ENCODE measurements around the gene MTARC2.

MTARC2 gene

GRCh38 chr1:220825819-220826551 is 77.9 kb downstream of the MTARC2 start:
- DNase-seq (ENCODE audit: low read depth in 1 of 2, low spot score in 1 of 2): no peak

DNA sequence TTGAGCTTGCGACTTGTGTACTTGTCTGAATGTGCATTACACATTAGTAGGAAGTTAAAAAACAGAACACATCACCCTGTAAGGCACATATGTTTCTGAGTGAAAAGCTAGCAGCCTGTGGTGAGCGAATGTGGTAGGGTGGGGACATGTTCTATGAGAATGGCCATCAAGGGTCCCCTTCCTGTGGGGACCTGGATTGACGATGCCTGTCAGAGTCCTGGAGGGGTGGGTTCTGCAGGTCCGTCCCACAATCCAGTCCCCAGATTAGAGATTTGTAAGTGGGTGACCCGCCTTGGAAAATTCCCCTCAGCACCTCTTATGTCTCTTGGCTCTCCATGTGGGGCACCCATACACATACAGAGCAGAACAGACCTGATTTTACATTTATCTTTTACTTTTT is 78.6 kb downstream of the MTARC2 start:
- no peak for DNase-seq (ENCODE audit: low read depth in 1 of 2, low spot score in 1 of 2)

DNA sequence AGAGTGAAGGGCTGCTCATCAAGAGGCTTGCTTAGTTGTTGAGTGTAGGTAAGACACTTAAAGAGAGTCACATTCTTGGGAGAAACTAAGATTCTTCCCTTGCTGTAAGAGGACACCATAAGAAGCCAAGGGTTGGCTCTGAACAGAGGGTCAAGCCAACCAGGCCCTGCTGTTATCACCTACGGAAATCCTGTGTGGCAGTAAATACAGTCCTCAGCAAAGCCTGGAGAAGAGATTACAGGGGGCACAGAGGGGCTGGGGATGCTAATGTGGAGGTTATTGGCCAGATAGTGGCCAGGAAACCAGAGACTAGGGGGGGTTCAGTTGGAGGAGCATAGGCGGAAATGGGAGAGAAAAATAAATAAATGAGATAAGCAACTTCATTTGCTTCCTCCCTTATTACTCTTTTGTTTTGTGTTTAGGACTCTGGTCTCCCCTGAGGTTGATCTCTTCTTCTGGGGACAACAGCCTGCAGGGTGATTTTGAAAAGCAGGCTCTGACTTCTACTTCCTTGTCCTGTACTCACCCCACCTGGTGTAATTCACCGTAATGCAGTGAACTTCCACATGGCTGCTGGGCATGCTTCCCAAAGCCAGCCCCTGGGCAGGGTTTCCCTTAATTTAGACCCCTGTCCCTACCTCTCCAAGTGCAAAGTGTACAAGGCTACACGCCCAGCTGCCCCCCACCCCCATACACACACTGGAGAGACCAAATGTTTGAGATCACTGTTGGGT is 79.5 kb downstream of the MTARC2 start:
- DNase-seq (ENCODE audit: low read depth in 1 of 2, low spot score in 1 of 2): no peak

DNA sequence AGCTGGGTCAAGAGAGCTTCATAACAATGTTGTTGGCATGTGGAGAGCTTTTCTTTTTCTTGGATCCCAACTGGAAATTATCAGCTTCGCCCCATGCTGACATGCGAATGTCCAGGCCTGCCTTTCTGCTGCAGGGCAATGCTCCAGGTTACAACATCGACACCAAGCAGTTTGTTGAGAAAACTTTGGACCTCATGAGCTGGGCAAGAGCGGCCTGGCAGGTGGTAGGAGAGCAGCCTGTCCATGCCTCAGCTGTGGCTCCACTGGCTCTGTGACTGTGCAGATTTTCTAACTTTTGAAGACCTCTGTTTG is 80.0 kb downstream of the MTARC2 start:
- no peak for DNase-seq (ENCODE audit: low read depth in 1 of 2, low spot score in 1 of 2)

DNA sequence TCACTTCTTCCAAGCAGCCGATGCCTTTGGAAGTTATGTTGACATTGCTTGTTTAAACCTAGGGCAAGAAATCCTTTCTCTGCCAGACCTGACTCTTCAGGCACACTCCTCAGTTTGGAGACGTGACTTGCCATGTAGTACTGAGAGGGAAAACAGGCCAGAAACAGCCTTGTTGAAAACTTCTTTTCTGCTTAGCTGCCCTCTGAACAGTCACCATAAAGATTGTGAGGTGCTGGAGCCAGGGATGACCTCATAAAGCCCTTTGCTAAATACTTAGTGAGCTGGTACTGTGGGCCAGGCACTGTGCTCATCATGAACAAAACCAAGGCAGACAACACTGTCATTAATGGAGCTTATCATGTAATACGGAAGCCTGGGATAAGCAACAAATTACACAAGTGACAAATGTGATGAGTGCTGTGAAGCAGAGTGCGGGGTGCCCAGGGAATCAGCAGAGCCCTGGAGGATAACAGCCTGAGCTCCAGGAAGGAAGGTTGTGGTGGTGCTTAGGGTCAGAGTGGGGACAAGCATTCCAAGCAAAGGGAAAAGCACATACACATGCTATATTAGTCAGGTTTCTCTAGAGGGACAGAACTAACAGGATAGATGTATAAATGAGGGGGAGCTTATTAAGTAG is 80.9 kb downstream of the MTARC2 start:
- no peak for DNase-seq (ENCODE audit: low read depth in 1 of 2, low spot score in 1 of 2)

GRCh38 chr1:220833436-220833835 is 85.3 kb downstream of the MTARC2 start:
- no peak for DNase-seq (ENCODE audit: low read depth in 1 of 2, low spot score in 1 of 2)

Measured in activated T-helper 1 cell treated with anti-CD3 and anti-CD28 coated beads, Interleukin-2, amount 50 U/mL, for 16 hours (primary cell).